ENCODE data around the gene GALNT16.
"Not testable (repeated sequence)": the region's sequence is repeated elsewhere in the genome, so short reads cannot be mapped to it uniquely, and the experiment has no call there.

Gene GALNT16

GRCh38 chr14:69259527-69260189 lies at the start of gene GALNT16:
GALNT16 (plus strand) TSS chr14:69260158; CDS start chr14:69260291, 133 bp downstream.
- no peak for DNase-seq (ENCODE audit: low spot score)

DNA sequence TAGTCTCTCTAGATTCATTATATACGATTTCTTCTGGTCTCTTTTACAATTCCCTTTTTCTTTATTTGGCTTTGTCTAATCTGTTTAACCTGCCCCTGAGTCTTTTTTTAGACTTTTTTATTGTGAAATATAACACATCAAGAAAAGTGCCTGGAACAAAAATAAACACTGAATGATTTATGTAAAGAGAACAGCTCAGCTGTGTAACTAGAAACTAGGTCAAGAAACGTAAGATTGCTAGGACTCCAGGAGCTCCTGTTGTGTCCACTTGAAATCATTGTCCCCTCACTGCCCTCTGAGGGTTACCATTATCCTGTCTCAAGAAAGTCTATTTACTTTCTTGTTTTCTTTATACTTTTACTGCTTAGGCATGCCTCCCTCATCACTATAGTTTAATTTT lies 45.6 kb upstream of the GALNT16 start:
- DNase-seq (ENCODE audit: low spot score) = no peak

DNA sequence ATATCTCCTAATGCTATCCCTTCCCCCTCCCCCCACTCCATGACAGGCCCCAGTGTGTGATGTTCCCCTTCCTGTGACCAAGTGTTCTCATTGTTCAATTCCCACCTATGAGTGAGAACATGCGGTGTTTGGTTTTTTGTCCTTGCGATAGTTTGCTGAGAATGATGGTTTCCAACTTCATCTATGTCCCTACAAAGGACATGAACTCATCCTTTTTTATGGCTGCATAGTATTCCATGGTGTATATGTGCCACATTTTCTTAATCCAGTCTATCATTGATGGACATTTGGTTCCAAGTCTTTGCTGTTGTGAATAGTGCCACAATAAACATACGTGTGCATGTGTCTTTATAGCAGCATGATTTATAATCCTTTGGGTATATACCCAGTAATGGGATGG lies 42.3 kb upstream of the GALNT16 start:
- not testable (repeated sequence) for DNase-seq (ENCODE audit: low spot score)

DNA sequence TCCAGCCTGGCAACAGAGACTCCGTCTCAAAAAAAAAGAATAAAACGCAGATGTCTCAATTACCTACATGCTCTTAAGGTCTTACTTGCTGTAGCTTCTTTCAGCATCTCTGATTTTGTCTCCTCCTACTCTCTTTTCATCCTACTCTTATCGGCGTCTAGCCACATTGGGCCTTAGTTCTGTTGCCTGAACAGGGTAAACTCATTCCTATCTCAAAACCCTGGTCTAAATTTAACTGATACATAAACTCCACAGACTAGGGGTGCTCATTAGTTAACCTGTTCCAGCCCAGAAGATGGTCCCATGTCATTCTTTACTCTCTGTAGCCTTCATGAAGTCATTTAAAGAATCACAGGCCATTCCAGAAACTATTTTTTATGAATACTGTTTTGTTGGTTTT lies 35.0 kb upstream of the GALNT16 start:
- DNase-seq (ENCODE audit: low spot score) = no peak

- no peak for DNase-seq (ENCODE audit: low spot score)
These were observed 33.8 kb upstream of the GALNT16 start for GRCh38 chr14:69226178-69226577.

DNA sequence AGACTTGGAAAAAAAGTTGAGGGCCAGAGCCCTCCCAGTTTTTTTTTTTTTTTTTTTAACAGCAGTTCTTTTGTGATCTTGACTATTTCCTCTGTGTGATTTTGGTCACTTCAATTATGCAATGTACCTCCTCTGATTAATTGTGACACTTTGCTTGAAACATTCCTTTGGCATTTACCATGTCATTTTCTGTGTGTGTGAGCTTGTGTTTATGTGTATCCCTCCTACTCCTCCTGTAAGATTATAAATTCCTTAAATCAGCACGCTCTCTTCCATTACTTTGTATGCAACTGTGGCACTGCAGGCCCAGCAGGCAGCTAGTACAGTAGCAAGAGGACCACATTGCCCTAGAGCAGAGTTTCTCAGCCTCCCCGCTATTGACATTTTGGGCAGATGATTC lies 33.2 kb upstream of the GALNT16 start:
- DNase-seq (ENCODE audit: low spot score) = no peak

GRCh38 chr14:69231486-69231885 lies 28.5 kb upstream of the GALNT16 start:
- DNase-seq (ENCODE audit: low spot score) = no peak

DNA sequence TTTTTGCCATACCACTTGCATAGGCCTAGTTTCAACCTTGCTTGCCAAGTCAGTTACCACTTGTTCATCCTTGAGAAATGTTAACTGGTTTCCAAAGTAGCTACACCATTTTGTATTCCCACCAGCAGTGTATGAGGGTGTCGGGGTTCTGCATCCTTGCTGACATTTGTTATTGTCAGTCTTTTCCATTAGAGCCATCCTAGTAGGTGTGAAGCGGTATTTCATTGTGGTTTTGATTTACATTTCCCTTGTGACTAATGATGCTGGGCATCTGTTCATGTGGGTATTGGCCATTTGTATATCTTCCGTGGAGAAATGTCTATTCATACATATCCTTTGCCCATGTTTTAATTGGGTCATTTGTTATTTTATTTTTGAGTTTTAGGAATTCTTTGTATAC lies 27.6 kb upstream of the GALNT16 start:
- no peak for DNase-seq (ENCODE audit: low spot score)

- DNase-seq (ENCODE audit: low spot score) = no peak
These were observed 25.9 kb upstream of the GALNT16 start for GRCh38 chr14:69234106-69234505.

DNA sequence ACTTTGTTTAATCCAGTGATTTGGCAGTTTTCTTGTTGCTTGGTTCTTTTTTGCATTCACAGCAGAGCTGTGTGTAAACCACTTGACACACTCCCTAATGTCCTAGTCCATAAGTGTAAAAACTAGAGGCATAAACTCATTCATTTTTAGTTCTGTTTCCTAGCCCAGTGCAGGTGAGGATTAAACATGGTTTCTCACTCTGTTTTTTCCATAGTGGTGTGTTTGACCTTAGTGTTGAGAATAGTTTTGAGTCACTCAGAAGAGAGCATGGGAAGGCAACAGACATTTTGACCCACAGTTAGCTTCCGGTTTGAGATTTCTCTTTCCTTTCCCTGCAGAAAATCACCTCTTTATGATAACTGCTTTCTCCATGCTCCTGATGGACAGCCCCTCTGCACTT lies 24.2 kb upstream of the GALNT16 start:
- DNase-seq (ENCODE audit: low spot score) = no peak

DNA sequence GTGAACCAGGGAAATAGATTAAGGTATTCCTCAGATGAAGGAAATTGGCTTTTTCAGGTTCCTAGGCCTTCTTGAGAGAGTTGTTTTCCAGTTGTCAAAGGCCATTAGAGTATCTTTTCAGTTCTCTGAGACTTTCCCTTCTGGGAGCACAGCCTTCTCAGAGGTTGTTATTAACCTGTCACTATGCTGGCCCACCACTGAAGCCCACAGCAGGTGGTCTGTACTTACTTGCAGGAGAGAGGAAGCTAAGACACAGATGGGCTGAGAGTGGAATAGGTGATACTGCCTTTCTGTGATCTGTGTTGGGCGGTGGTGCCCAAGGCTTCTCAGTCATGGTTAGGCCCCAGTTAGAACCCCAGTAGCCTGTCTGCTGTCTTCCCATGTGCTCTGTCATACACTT lies 22.8 kb upstream of the GALNT16 start:
- no peak for DNase-seq (ENCODE audit: low spot score)

DNA sequence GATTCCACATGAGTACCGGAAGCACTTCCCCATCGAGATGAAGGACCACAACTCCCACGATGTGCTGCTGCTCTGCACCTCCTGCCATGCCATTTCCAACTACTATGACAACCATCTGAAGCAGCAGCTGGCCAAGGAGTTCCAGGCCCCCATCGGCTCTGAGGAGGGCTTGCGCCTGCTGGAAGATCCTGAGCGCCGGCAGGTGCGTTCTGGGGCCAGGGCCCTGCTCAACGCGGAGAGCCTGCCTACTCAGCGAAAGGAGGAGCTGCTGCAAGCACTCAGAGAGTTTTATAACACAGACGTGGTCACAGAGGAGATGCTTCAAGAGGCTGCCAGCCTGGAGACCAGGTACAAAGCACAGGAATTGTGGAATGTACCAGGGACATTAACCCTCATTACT lies 22.4 kb upstream of the GALNT16 start:
- no peak for DNase-seq (ENCODE audit: low spot score)

DNA sequence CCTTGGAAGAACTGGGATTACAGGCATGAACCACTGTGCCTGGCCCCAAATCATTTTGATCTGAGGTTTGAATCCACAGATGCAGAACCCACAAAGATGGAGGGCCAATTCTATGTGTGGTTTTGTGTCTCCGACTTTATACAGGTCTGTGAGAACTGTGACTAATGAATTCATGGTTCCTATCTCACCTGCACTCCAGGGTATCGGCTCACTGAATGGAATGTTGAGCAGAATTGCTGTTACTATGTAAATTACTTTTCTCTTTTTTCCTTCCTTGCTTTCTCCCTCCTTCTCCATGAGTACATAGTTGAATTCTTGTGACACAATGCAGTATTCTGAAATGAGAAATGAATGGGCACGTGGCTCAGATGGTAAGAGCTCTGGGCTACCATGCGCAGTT lies 21.1 kb upstream of the GALNT16 start:
- no peak for DNase-seq (ENCODE audit: low spot score)

DNA sequence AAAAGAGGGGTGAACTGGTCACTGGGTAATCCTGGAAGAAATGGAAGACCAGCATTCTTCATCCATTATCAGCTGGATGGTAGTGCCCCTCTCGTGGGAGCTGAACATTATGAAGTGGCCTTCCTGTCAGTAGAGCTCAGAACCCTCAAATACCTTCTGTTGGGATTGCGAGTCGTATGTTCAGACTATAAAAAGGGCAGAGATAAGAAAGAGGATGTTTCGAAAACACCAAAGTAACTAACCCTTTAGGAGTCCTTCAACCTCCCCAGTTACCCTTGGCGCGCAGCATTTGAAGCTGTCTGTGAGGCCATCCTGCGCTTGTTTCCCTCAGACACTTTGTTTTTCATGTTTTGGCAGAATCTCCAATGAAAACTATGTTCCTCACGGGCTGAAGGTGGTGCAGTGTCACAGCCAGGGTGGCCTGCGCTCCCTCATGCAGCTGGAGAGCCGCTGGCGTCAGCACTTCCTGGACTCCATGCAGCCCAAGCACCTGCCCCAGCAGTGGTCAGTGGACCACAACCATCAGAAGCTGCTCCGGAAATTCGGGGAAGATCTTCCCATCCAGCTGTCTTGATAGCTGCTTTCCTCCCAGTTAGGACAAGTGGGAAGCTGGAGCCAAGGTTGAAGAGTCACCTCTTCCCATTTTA lies 19.3 kb upstream of the GALNT16 start:
- no peak for DNase-seq (ENCODE audit: low spot score)

- DNase-seq (ENCODE audit: low spot score) = no peak
These were observed 18.4 kb upstream of the GALNT16 start for GRCh38 chr14:69241577-69241976.

DNA sequence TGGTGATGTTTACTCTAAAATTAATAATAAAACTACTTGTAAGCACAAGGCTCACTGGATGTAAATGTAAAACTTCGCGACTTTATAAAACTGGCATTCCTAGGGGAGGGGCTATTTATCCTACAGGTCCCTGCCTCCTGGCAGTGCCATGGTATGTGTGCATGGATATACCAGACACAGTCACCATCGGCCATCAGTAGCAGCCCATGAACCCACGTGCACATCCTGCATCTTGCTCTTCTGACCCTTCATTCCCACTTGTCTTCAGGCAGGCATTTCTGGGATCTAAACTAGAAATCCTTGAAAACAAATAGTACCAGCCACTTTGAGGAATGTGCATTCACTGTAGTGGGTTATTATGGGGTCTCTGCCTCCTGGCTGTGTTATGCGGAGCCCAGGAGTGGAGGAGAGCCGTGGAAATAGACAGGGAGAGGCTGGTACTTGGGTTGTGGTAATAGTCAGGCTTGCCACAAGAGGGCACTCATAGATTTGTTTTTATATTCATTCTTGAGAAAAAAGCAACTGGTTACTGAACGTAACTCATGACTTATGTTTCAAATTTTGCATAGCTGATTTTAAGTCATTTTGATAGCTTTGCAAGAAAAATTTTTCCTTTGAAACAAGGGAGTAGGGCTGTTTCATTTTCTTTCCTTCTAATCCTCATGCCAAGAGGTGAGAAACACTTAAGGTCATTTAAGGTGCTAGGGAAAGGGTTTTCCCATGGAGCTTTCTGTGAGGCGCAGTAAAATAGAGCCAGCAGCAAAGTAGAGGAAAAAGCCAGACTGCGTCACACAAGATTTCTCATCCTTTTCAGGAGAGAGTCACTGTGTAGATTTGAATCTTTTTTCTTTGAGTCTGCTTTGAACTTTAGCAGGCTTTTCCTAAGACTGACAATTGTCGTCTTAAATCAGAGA lies 17.4 kb upstream of the GALNT16 start:
- DNase-seq (ENCODE audit: low spot score) = peak; percentile 52

DNA sequence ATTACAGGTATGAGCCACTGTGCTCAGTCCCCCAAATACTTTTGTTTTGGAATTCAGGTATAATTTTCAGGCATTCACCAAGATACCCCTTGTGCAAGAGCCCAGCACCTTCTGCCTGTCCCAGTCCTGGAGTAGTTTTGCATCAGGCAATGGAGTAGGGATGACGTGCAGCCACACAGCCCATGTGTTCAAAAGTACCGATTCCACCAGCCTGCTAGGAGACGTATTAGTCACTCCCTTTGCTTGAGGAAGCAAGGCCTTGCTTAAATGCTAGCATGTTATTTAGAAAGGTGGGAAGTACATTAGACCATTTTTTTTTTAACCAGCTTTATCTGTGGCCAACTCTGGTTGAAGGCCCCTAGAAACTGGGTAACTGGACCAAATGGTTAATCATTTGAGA lies 15.0 kb upstream of the GALNT16 start:
- DNase-seq (ENCODE audit: low spot score) = no peak

- DNase-seq (ENCODE audit: low spot score) = no peak
These were observed 13.6 kb upstream of the GALNT16 start for GRCh38 chr14:69246331-69246730.

- no peak for DNase-seq (ENCODE audit: low spot score)
These were observed 12.1 kb upstream of the GALNT16 start for GRCh38 chr14:69247676-69248440.

- DNase-seq (ENCODE audit: low spot score) = no peak
These were observed 10.4 kb upstream of the GALNT16 start for GRCh38 chr14:69249603-69250002.

DNA sequence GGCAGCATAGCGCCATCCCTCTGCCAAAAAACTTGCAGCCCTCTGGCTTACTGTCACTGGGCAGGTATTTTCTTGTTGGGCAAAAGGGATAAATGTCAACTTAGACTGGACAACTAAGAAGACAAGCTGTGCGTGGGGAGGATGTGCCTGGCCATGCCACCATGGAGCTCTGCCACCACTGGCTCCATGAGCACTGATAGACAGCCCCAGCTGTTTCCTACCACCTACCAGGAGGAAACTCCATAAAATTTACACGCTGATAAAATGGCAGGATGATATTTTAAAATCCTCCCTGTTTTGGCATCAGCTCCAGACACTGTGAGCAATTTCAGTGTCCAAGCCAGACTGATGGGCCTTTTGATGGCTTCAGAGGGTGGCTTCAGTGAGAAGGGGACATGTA lies 7.1 kb upstream of the GALNT16 start:
- DNase-seq (ENCODE audit: low spot score) = no peak

- no peak for DNase-seq (ENCODE audit: low spot score)
These were observed 811 bp upstream of the GALNT16 start for GRCh38 chr14:69259168-69259526.

Measured in CD4-positive, alpha-beta T cell treated with Interleukin-15 for 4 hours (primary cell).